H9 (cell line): Measurements from ENCODE around the gene THY1. TPM values are rescaled to one million over a fixed set of nuclear protein-coding genes. Genes with fewer than 3 reads are reported as not detected.

Experiments
- DNase-seq: peaks from one replicate; pipeline ENCODE4 v3.0.0-alpha.2; 2017
- H2AFZ ChIP-seq: one replicate; pipeline ENCODE4 v1.6.1; 2013; ENCODE audit warnings: mild to moderate bottlenecking, low read length, control low read depth, moderate library complexity
- H2AK5ac ChIP-seq: 2 replicates; pipeline ENCODE4 v1.6.1; 2013; ENCODE audit warnings: low read length, control low read depth, mixed read lengths; ENCODE audit not compliant: insufficient read length
- H2BK120ac ChIP-seq: one replicate; pipeline ENCODE4 v1.6.1; 2013; ENCODE audit warnings: low read depth, mild to moderate bottlenecking, low read length, control low read depth, inconsistent platforms; ENCODE audit not compliant: poor library complexity, severe bottlenecking
- H2BK12ac ChIP-seq: 2 replicates; pipeline ENCODE4 v1.6.1; 2013; ENCODE audit warnings: low read length, control low read depth, mixed read lengths, low read depth; ENCODE audit not compliant: insufficient read length
- H2BK15ac ChIP-seq: 2 replicates; pipeline ENCODE4 v1.6.1; 2013; ENCODE audit warnings: low read depth, low read length, control low read depth
- H2BK20ac ChIP-seq: one replicate; pipeline ENCODE4 v1.6.1; 2013; ENCODE audit warnings: low read depth, mild to moderate bottlenecking, low read length, control low read depth, inconsistent platforms; ENCODE audit not compliant: poor library complexity, severe bottlenecking
- H2BK5ac ChIP-seq: 2 replicates; pipeline ENCODE4 v1.6.1; 2013; ENCODE audit warnings: low read length, control low read depth, mixed read lengths; ENCODE audit not compliant: insufficient read length
- H3K14ac ChIP-seq: 2 replicates; pipeline ENCODE4 v1.6.1; 2013; ENCODE audit warnings: low read length, control low read depth; ENCODE audit not compliant: insufficient read depth
- H3K18ac ChIP-seq: 2 replicates; pipeline ENCODE4 v1.6.1; 2013; ENCODE audit warnings: low read depth, mild to moderate bottlenecking, mixed read lengths, low read length, control low read depth; ENCODE audit not compliant: insufficient read length
- H3K23ac ChIP-seq: 2 replicates; pipeline ENCODE4 v1.6.1; 2013; ENCODE audit warnings: low read length, control low read depth, mixed read lengths, low read depth; ENCODE audit not compliant: insufficient read length
- H3K23me2 ChIP-seq: 2 replicates; pipeline ENCODE4 v1.6.1; 2013; ENCODE audit warnings: low read depth, mild to moderate bottlenecking, mixed read lengths, low read length, control low read depth; ENCODE audit not compliant: insufficient read length, poor library complexity, severe bottlenecking
- H3K27ac ChIP-seq: 2 replicates; pipeline ENCODE4 v1.5.1; 2013; ENCODE audit warnings: low read length, control low read depth, mixed read lengths, low read depth; ENCODE audit not compliant: insufficient read length
- H3K27me3 ChIP-seq: 2 replicates; pipeline ENCODE4 v1.6.1; 2013; ENCODE audit warnings: low read length, control low read depth, inconsistent platforms; ENCODE audit not compliant: insufficient read depth
- H3K4ac ChIP-seq: 2 replicates; pipeline ENCODE4 v1.6.1; 2013; ENCODE audit warnings: low read depth, mild to moderate bottlenecking, control low read depth, inconsistent platforms, low read length, moderate library complexity
- H3K4me1 ChIP-seq: 2 replicates; pipeline ENCODE4 v1.6.1; 2013; ENCODE audit warnings: low read length, control low read depth, inconsistent platforms; ENCODE audit not compliant: insufficient read depth
- H3K4me2 ChIP-seq: 2 replicates; pipeline ENCODE4 v1.6.1; 2013; ENCODE audit warnings: low read length, control low read depth, mixed read lengths; ENCODE audit not compliant: insufficient read length, insufficient read depth
- H3K56ac ChIP-seq: 2 replicates; pipeline ENCODE4 v1.6.1; 2013; ENCODE audit warnings: low read depth, mild to moderate bottlenecking, mixed read lengths, low read length, control low read depth; ENCODE audit not compliant: insufficient read length
- H3K79me1 ChIP-seq: 2 replicates; pipeline ENCODE4 v1.6.1; 2013; ENCODE audit warnings: low read depth, mild to moderate bottlenecking, moderate library complexity, low read length, control low read depth, inconsistent platforms; ENCODE audit not compliant: insufficient read depth, poor library complexity, severe bottlenecking
- H3K79me2 ChIP-seq: 2 replicates; pipeline ENCODE4 v1.6.1; 2013; ENCODE audit warnings: low read length, control low read depth, inconsistent platforms; ENCODE audit not compliant: insufficient read depth
- H3K9ac ChIP-seq: 2 replicates; pipeline ENCODE4 v1.6.1; 2013; ENCODE audit warnings: low read length, control low read depth, mixed read lengths; ENCODE audit not compliant: insufficient read length; ENCODE audit errors: extremely low read depth
- H3K9me3 ChIP-seq: one replicate; pipeline ENCODE4 v1.6.1; 2013; ENCODE audit warnings: low read depth, low read length, inconsistent platforms; ENCODE audit not compliant: control insufficient read depth
- H3T11ph ChIP-seq: one replicate; pipeline ENCODE4 v1.6.1; 2013; ENCODE audit warnings: mild to moderate bottlenecking, low read length, control low read depth, inconsistent platforms
- H4K20me1 ChIP-seq: one replicate; pipeline ENCODE4 v1.6.1; 2013; ENCODE audit not compliant: control insufficient read depth, insufficient read length, insufficient read depth
- H4K5ac ChIP-seq: 2 replicates; pipeline ENCODE4 v1.6.1; 2013; ENCODE audit warnings: low read depth, mild to moderate bottlenecking, mixed read lengths, low read length, control low read depth; ENCODE audit not compliant: insufficient read length
- H4K8ac ChIP-seq: replicated peaks from 2 replicates; pipeline ENCODE4 v1.6.1; 2013; ENCODE audit warnings: low read length, control low read depth, mixed read lengths, low read depth; ENCODE audit not compliant: insufficient read length
- H4K91ac ChIP-seq: 2 replicates; pipeline ENCODE4 v1.6.1; 2013; ENCODE audit warnings: low read depth, mild to moderate bottlenecking, moderate library complexity, mixed read lengths, low read length, control low read depth; ENCODE audit not compliant: insufficient read length
- H3K27ac Mint-ChIP-seq, 3 experiments: 2 replicates in 2 of 3; 3 replicates in 1 of 3; pipeline ENCODE4 v1.8.0; 2020 to 2021; ENCODE audit warnings: mixed read lengths in 3 of 3, mild to moderate bottlenecking in 1 of 3, moderate library complexity in 1 of 3
- H3K27me3 Mint-ChIP-seq: 2 replicates; pipeline ENCODE4 v1.8.0; 2021; ENCODE audit warnings: low read depth, mild to moderate bottlenecking, moderate library complexity, mixed read lengths
- H3K36me3 Mint-ChIP-seq, 3 experiments: 2 replicates in 2 of 3; 3 replicates in 1 of 3; pipeline ENCODE4 v1.8.0; 2020 to 2021; ENCODE audit warnings: low read depth in 3 of 3, mixed read lengths in 3 of 3; ENCODE audit not compliant: insufficient read depth in 1 of 3
- H3K4me1 Mint-ChIP-seq, 2 experiments: 2 replicates each; pipeline ENCODE4 v1.8.0; 2020; ENCODE audit warnings: mixed read lengths in 2 of 2
- H3K4me3 Mint-ChIP-seq, 2 experiments: 2 replicates in 1 of 2; 3 replicates in 1 of 2; pipeline ENCODE4 v1.8.0; 2020 to 2021; ENCODE audit warnings: mild to moderate bottlenecking in 2 of 2, mixed read lengths in 2 of 2, moderate library complexity in 1 of 2
- H3K9me3 Mint-ChIP-seq, 2 experiments: 2 replicates in 1 of 2; 3 replicates in 1 of 2; pipeline ENCODE4 v1.8.0; 2020; ENCODE audit warnings: mild to moderate bottlenecking in 2 of 2, mixed read lengths in 2 of 2, moderate library complexity in 1 of 2
- WGBS: extraction: QIAGEN DNeasy Blood & Tissue Kit; methylation state at CpG from one replicate; pipeline ENCODE4 v1.1.7; 2013; ENCODE audit warnings: missing lambda C conversion rate, low lambda C conversion rate, mixed read lengths; ENCODE audit not compliant: insufficient read length; ENCODE audit errors: extremely low coverage; 5-methylcytosine and 5-hydroxymethylcytosine counted together
- total RNA-seq: library from RNA; stranded (reverse); gene quantifications from 2 replicates; pipeline ENCODE4 v1.2.1, GENCODE V29; 2021
- TF ChIP-seq, protein P1 (sequence below): fragments of 200-600 bp; sonication (generic); conservative IDR thresholded peaks from 3 replicates; pipeline ENCODE4 v1.8.0; 2021; ENCODE audit warnings: antibody characterized with exemption, mild to moderate bottlenecking

THY1 gene
- total RNA-seq, 1 experiment from 2014 or later, result 176 TPM

DNA sequence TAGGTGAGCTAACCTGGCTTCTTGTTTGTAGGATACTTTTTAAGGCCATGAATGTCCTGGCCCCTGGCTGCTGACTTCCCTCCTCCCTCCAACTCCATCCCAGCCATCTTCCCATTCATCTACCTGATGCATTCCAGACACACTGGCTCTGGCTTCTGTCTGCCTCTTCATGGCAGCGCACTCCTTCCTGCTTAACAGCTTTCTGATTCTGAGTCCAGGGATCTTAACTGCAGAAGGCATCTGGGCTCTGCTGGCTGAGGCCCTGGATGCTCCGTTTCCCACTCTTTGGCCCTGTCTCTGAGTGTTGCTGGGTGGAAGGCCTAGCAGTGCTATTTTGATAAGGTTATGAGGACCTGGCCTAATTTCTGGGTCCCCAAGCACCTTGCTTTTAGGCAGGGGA lies 1.8 kb upstream of the THY1 start:
- Histone ChIP-seq H3K9ac (no peak overlapping the region), H2BK120ac (no peak overlapping the region), H4K91ac (no peak overlapping the region), H4K8ac (no peak overlapping the region), H3K9me3 (no peaks in the 10 kb centered on the region), H3K27me3 (no peaks in the 10 kb centered on the region), H3K79me1 (no peaks in the 10 kb centered on the region), H3K27ac (no peak overlapping the region), H2BK15ac (no peak overlapping the region), H3K4ac (no peak overlapping the region), H3T11ph (no peak overlapping the region), H2AK5ac (no peak overlapping the region), H3K18ac (no peak overlapping the region), H4K20me1 (no peaks in the 10 kb centered on the region), H3K56ac (no peak overlapping the region), H3K14ac (no peak overlapping the region), H2BK5ac (no peak overlapping the region), H3K79me2 (peaks cover 8% of the 10 kb centered on the region; the same call in 1 of the 2 replicates), H3K4me2 (no peak overlapping the region), H4K5ac (no peak overlapping the region), H2AFZ (no peak overlapping the region), H3K23ac (no peak overlapping the region), H2BK12ac (no peak overlapping the region), H3K23me2 (peaks cover 3% of the 10 kb centered on the region), H2BK20ac (no peak overlapping the region), H3K4me1 (peaks cover 21% of the 10 kb centered on the region)
- H3K36me3 Mint-ChIP-seq, result peaks cover 10 to 25% (median 22%) of the 10 kb centered on the region in 3 experiments
- H3K4me1 Mint-ChIP-seq, result peaks cover 55 to 59% of the 10 kb centered on the region in 2 experiments
- TF ChIP-seq, protein P1, sequence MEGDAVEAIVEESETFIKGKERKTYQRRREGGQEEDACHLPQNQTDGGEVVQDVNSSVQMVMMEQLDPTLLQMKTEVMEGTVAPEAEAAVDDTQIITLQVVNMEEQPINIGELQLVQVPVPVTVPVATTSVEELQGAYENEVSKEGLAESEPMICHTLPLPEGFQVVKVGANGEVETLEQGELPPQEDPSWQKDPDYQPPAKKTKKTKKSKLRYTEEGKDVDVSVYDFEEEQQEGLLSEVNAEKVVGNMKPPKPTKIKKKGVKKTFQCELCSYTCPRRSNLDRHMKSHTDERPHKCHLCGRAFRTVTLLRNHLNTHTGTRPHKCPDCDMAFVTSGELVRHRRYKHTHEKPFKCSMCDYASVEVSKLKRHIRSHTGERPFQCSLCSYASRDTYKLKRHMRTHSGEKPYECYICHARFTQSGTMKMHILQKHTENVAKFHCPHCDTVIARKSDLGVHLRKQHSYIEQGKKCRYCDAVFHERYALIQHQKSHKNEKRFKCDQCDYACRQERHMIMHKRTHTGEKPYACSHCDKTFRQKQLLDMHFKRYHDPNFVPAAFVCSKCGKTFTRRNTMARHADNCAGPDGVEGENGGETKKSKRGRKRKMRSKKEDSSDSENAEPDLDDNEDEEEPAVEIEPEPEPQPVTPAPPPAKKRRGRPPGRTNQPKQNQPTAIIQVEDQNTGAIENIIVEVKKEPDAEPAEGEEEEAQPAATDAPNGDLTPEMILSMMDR, result no peak
- peak overlapping the region in 1 of 2 experiments; percentile 22; a peak in 1 of 5 replicates for H3K4me3 Mint-ChIP-seq
- DNase-seq, result no peak
- H3K27ac Mint-ChIP-seq, result peak overlapping the region in 2 of 3 experiments; percentile 5 to 7; a peak in 1 of 7 replicates
- WGBS, result no CpG with 5 or more reads among the region's 2 CpGs
- H3K9me3 Mint-ChIP-seq, result no peaks in the 10 kb centered on the region; a peak in 2 of 5 replicates
- H3K27me3 Mint-ChIP-seq, result peaks cover 9% of the 10 kb centered on the region
